HepG2 (cell line): ENCODE measurements around the gene ERVMER34-1. TPM values are rescaled to one million over a fixed set of nuclear protein-coding genes. Genes with fewer than 3 reads are reported as not detected.

Experiments
- FOXK2 ChIP-seq: fragments of 450-650 bp; IDR thresholded peaks from 2 replicates; pipeline ENCODE4 v1.6.1; 2016
- GRHL1 ChIP-seq: sonication (generic); formaldehyde crosslinking; conservative IDR thresholded peaks from 2 replicates; pipeline ENCODE4 v1.8.0; 2022; ENCODE audit warnings: missing genetic modification reagents
- HMGA1 ChIP-seq: sonication (generic); formaldehyde crosslinking; conservative IDR thresholded peaks from 2 replicates; pipeline ENCODE4 v1.4.0; 2020; ENCODE audit warnings: missing genetic modification reagents
- MED13 ChIP-seq: sonication (generic); formaldehyde crosslinking; IDR thresholded peaks from 2 replicates; pipeline ENCODE4 v1.5.0; 2020; ENCODE audit warnings: missing genetic modification reagents
- NFIB ChIP-seq: sonication (generic); formaldehyde crosslinking; IDR thresholded peaks from 2 replicates; pipeline ENCODE4 v1.9.0; 2021; ENCODE audit warnings: missing genetic modification reagents, mild to moderate bottlenecking, borderline replicate concordance
- NKX3-1 ChIP-seq: sonication (generic); formaldehyde crosslinking; IDR thresholded peaks from 2 replicates; pipeline ENCODE4 v1.5.0; 2020; ENCODE audit warnings: missing genetic modification reagents
- PAX8 ChIP-seq: sonication (generic); formaldehyde crosslinking; IDR thresholded peaks from 2 replicates; pipeline ENCODE4 v1.8.0; 2022; ENCODE audit warnings: mild to moderate bottlenecking, missing genetic modification reagents, borderline replicate concordance
- SMARCC2 ChIP-seq: fragments of 450-650 bp; IDR thresholded peaks from 2 replicates; pipeline ENCODE4 v1.6.1; 2017; ENCODE audit warnings: antibody characterized with exemption, mild to moderate bottlenecking
- SMYD3 ChIP-seq: sonication (generic); formaldehyde crosslinking; IDR thresholded peaks from 2 replicates; pipeline ENCODE4 v1.8.1; 2023; ENCODE audit warnings: mild to moderate bottlenecking, missing genetic modification reagents
- STAT5B ChIP-seq: sonication (generic); formaldehyde crosslinking; IDR thresholded peaks from 2 replicates; pipeline ENCODE4 v1.4.0; 2020; ENCODE audit warnings: missing genetic modification reagents
- TFAP4 ChIP-seq: sonication (generic); IDR thresholded peaks from 2 replicates; pipeline ENCODE4 v1.6.1; 2016; ENCODE audit warnings: low read depth, borderline replicate concordance
- ZBTB26 ChIP-seq: IDR thresholded peaks from 2 replicates; pipeline ENCODE4 v1.6.1; 2016; ENCODE audit warnings: missing compliant biosample characterization, missing genetic modification reagents, borderline replicate concordance
- ZBTB37 ChIP-seq: sonication (generic); formaldehyde crosslinking; IDR thresholded peaks from 2 replicates; pipeline ENCODE4 v1.4.0; 2020; ENCODE audit warnings: mild to moderate bottlenecking, missing genetic modification reagents
- ZC3H13 ChIP-seq: sonication (generic); formaldehyde crosslinking; IDR thresholded peaks from 2 replicates; pipeline ENCODE4 v1.8.1; 2023; ENCODE audit warnings: mild to moderate bottlenecking, missing genetic modification reagents, moderate library complexity
- ZKSCAN5 ChIP-seq: sonication (generic); formaldehyde crosslinking; IDR thresholded peaks from 2 replicates; pipeline ENCODE4 v1.5.1; 2020; ENCODE audit warnings: mild to moderate bottlenecking, missing genetic modification reagents
- ZNF24 ChIP-seq: fragments of 450-650 bp; IDR thresholded peaks from 2 replicates; pipeline ENCODE4 v1.6.1; 2017; ENCODE audit warnings: antibody characterized with exemption, mild to moderate bottlenecking
- ZNF275 ChIP-seq: sonication (generic); formaldehyde crosslinking; IDR thresholded peaks from 2 replicates; pipeline ENCODE4 v1.8.0; 2022; ENCODE audit warnings: missing genetic modification reagents, mild to moderate bottlenecking, inconsistent platforms, borderline replicate concordance
- ZNF280B ChIP-seq: sonication (generic); formaldehyde crosslinking; IDR thresholded peaks from 2 replicates; pipeline ENCODE4 v1.5.0; 2020; ENCODE audit warnings: missing genetic modification reagents, mild to moderate bottlenecking, borderline replicate concordance
- ZNF383 ChIP-seq: sonication (generic); formaldehyde crosslinking; IDR thresholded peaks from 2 replicates; pipeline ENCODE4 v1.4.0; 2020; ENCODE audit warnings: missing genetic modification reagents, mild to moderate bottlenecking, borderline replicate concordance
- ZNF572 ChIP-seq: sonication (generic); formaldehyde crosslinking; IDR thresholded peaks from 2 replicates; pipeline ENCODE4 v1.5.1; 2020; ENCODE audit warnings: mild to moderate bottlenecking, missing genetic modification reagents
- ZNF746 ChIP-seq: sonication (generic); formaldehyde crosslinking; IDR thresholded peaks from 2 replicates; pipeline ENCODE4 v1.8.0; 2022; ENCODE audit warnings: mild to moderate bottlenecking, missing genetic modification reagents
- polyA plus RNA-seq, 8 experiments: library from polyadenylated mRNA; depleted of rRNA in 3 of 8; stranded (reverse) in 7 of 8; unstranded in 1 of 8; fragments of >200 nt; fragmentation: Illumina TruSeq in 4 of 8; extraction: Trizol in 4 of 8; gene quantifications; 2 replicates each; pipeline versions ENCODE4 v1.2.1 to v1.2.3, GENCODE V29; 2011 to 2016; ENCODE audit warnings: low read depth in 4 of 8, missing spikeins in 1 of 8, mixed read lengths in 1 of 8; ENCODE audit not compliant: insufficient read depth in 1 of 8
- total RNA-seq, 5 experiments: library from RNA; depleted of rRNA; stranded (reverse); fragments of >200 nt; fragmentation: Illumina TruSeq; extraction: Trizol; gene quantifications; 2 replicates each; pipeline ENCODE4 v1.2.3, GENCODE V29; 2016; ENCODE audit warnings: low read depth in 1 of 5

The ERVMER34-1 gene
- total and polyA plus RNA-seq, 2 of the 13 experiments (the other 11 are each of a cell fraction or from before 2014, with no cell fraction given) = 0.04 to 0.35 TPM

GRCh38 chr4:52721968-52722815 is 29.0 kb downstream of the ERVMER34-1 start (continued):
- TF ChIP-seq FOXK2 = no peak
- no peak for TF ChIP-seq ZKSCAN5 (CRISPR knock-in tag)
- no peak for TF ChIP-seq ZNF275 (CRISPR knock-in tag)
- no peak for TF ChIP-seq ZNF24
- TF ChIP-seq ZNF572 (CRISPR knock-in tag) = no peak
- no peak for TF ChIP-seq GRHL1 (CRISPR knock-in tag)
- no peak for TF ChIP-seq NKX3-1 (CRISPR knock-in tag)
- no peak for TF ChIP-seq SMARCC2
- TF ChIP-seq ZC3H13 (CRISPR knock-in tag) = no peak
- TF ChIP-seq ZBTB26 (CRISPR knock-in tag) = no peak
- 0 out of 2 replicates have a peak, but pooled peaks have one; percentile 73 for TF ChIP-seq SMYD3 (CRISPR knock-in tag)
- no peak for TF ChIP-seq MED13 (CRISPR knock-in tag)
- no peak for TF ChIP-seq NFIB (CRISPR knock-in tag)
- TF ChIP-seq TFAP4 = no peak
- TF ChIP-seq ZNF280B (CRISPR knock-in tag) = no peak
- TF ChIP-seq PAX8 = no peak
- TF ChIP-seq HMGA1 = no peak
- TF ChIP-seq STAT5B = no peak
- TF ChIP-seq ZNF383 (CRISPR knock-in tag) = no peak
- no peak for TF ChIP-seq ZBTB37
- TF ChIP-seq ZNF746 (CRISPR knock-in tag) = no peak; the same call in 1 of the 2 replicates
